Vagina (tissue), 2 donors: Measurements from ENCODE around the gene COL4A5. TPM values are rescaled to one million over a fixed set of nuclear protein-coding genes. Genes with fewer than 3 reads are reported as not detected.

ENCODE experiments used
- DNase-seq, 2 donors: peaks; one replicate each; pipeline ENCODE4 v3.0.0-alpha.2; 2017; ENCODE audit errors: extremely low spot score in 2 of 2
- H3K27ac ChIP-seq: fragments of 200-600 bp; sonication (generic); one replicate; pipeline ENCODE4 v1.5.1; 2019
- H3K27me3 ChIP-seq: fragments of 200-600 bp; sonication (generic); one replicate; pipeline ENCODE4 v1.5.1; 2019
- H3K36me3 ChIP-seq, 2 donors: fragments of 200-600 bp; sonication (generic); one replicate each; pipeline ENCODE4 v1.5.1; 2017 to 2019
- H3K4me1 ChIP-seq: fragments of 200-600 bp; sonication (generic); one replicate; pipeline ENCODE4 v1.5.1; 2019
- H3K4me3 ChIP-seq, 2 donors: fragments of 200-600 bp; sonication (generic); 1 replicate in 1 of 2; 2 replicates in 1 of 2; pipeline ENCODE4 v1.5.1; 2016 to 2019
- H3K9me3 ChIP-seq: fragments of 200-600 bp; sonication (generic); one replicate; pipeline ENCODE4 v1.5.1; 2019
- POLR2A ChIP-seq, 2 donors: fragments of 450-650 bp; IDR thresholded peaks; one replicate each; pipeline ENCODE4 v1.6.1; 2017; ENCODE audit warnings: antibody characterized with exemption in 2 of 2, mild to moderate bottlenecking in 2 of 2, moderate library complexity in 2 of 2
- POLR2AphosphoS5 ChIP-seq, 2 donors: sonication (generic); formaldehyde crosslinking; IDR thresholded peaks; one replicate each; pipeline ENCODE4 v1.9.0; 2017; ENCODE audit warnings: antibody characterized with exemption in 2 of 2, mild to moderate bottlenecking in 2 of 2, low read depth in 1 of 2; ENCODE audit not compliant: insufficient read depth in 1 of 2
- intact Hi-C: fragments of 100-400 bp; cut with DNase I; formaldehyde crosslinking; loops from one replicate; pipeline ENCODE4 v1.15.1; 2023
- total RNA-seq: library from RNA; depleted of rRNA; stranded (reverse); fragments of >200 nt; gene quantifications from one replicate; pipeline ENCODE4 v1.2.3, GENCODE V29; 2016
- TF ChIP-seq, protein P1 (sequence below), 3 experiments: fragments of 450-650 bp in 2 of 3; fragments of 200-600 bp in 1 of 3; sonication (generic) in 1 of 3; IDR thresholded peaks; one replicate each; pipeline ENCODE4 v1.5.1; 2017 to 2019; ENCODE audit warnings: antibody characterized with exemption in 3 of 3, mild to moderate bottlenecking in 2 of 3, moderate library complexity in 2 of 3

The COL4A5 gene
- total RNA-seq, 1 donor from 2014 or later, result 36.3 TPM

- DNase-seq, result no peak
- no peaks in the 10 kb centered on the region for H3K9me3 ChIP-seq
- no peak overlapping the region for H3K27ac ChIP-seq
- no peak overlapping the region for H3K4me3 ChIP-seq
- H3K4me1 ChIP-seq, result no peaks in the 10 kb centered on the region
- no peak for TF ChIP-seq POLR2AphosphoS5 (IDR thresholded peaks at IDR 0.05; ENCODE audit: insufficient read depth in 1 of 2, low read depth in 1 of 2)
- TF ChIP-seq POLR2A (IDR thresholded peaks at IDR 0.05), result no peak
- TF ChIP-seq, protein P1, sequence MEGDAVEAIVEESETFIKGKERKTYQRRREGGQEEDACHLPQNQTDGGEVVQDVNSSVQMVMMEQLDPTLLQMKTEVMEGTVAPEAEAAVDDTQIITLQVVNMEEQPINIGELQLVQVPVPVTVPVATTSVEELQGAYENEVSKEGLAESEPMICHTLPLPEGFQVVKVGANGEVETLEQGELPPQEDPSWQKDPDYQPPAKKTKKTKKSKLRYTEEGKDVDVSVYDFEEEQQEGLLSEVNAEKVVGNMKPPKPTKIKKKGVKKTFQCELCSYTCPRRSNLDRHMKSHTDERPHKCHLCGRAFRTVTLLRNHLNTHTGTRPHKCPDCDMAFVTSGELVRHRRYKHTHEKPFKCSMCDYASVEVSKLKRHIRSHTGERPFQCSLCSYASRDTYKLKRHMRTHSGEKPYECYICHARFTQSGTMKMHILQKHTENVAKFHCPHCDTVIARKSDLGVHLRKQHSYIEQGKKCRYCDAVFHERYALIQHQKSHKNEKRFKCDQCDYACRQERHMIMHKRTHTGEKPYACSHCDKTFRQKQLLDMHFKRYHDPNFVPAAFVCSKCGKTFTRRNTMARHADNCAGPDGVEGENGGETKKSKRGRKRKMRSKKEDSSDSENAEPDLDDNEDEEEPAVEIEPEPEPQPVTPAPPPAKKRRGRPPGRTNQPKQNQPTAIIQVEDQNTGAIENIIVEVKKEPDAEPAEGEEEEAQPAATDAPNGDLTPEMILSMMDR (IDR thresholded peaks at IDR 0.05), result no peak
- intact Hi-C loops, result no loop called here
- H3K36me3 ChIP-seq, result no peaks in the 10 kb centered on the region
- H3K27me3 ChIP-seq, result no peaks in the 10 kb centered on the region
These were observed 46.3 kb downstream of the COL4A5 start for GRCh38 chrX:108485960-108486359.

- TF ChIP-seq POLR2AphosphoS5 (IDR thresholded peaks at IDR 0.05; ENCODE audit: insufficient read depth in 1 of 2, low read depth in 1 of 2) (no peak), POLR2A (IDR thresholded peaks at IDR 0.05) (no peak)
- TF ChIP-seq, protein P1 (IDR thresholded peaks at IDR 0.05), result no peak
- Histone ChIP-seq H3K4me3 (no peak overlapping the region), H3K36me3 (no peaks in the 10 kb centered on the region), H3K27me3 (no peaks in the 10 kb centered on the region), H3K9me3 (no peaks in the 10 kb centered on the region), H3K27ac (no peak overlapping the region), H3K4me1 (no peaks in the 10 kb centered on the region)
- DNase-seq, result no peak
- intact Hi-C loops, result no loop called here
These were observed 54.9 kb downstream of the COL4A5 start for GRCh38 chrX:108494406-108495090.

DNA sequence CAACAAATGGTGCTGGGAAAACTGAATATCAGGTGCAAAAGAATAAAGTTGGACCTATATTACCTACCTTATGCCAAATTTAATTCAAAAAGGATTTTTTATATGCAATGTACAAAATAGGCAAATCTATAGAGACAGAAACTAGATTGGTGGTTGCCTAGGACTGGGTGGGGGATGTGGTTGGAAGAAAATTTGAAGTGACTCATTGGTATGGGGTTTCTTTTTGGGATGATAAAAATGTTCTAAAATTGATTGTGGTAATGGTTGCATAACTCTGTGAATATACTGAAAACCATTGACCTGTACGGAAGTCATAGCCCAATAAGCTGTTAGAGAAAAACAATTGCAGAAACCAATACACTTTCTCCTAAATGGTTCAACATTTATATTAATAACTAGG lies 72.1 kb downstream of the COL4A5 start:
- Histone ChIP-seq H3K27me3 (no peaks in the 10 kb centered on the region), H3K4me3 (no peak overlapping the region), H3K36me3 (no peaks in the 10 kb centered on the region), H3K27ac (no peak overlapping the region), H3K9me3 (no peaks in the 10 kb centered on the region), H3K4me1 (no peaks in the 10 kb centered on the region)
- TF ChIP-seq POLR2A (IDR thresholded peaks at IDR 0.05) (no peak), POLR2AphosphoS5 (IDR thresholded peaks at IDR 0.05; ENCODE audit: insufficient read depth in 1 of 2, low read depth in 1 of 2) (no peak)
- TF ChIP-seq, protein P1 (IDR thresholded peaks at IDR 0.05), result no peak
- DNase-seq, result no peak
- intact Hi-C loops, result no loop called here

DNA sequence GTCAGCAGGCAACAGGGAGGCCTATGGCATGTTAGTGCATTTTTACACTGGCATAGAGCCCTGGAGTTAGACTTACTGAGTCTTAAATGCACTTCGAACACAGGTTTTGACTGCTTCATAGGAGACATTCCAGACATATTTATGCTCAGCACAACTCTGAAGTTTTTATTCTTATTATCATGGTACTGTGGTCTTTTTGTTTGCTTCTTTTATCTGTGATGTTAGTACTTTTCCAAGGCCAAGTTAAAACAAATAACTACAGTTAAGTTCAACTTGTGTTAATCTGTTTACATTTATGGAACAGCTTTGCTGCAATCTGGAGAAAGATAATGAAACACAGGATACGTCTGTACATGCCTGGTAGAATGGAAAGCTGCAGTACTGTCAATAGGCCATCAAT lies 76.5 kb downstream of the COL4A5 start:
- no peak for DNase-seq
- TF ChIP-seq, protein P1 (IDR thresholded peaks at IDR 0.05), result no peak
- no peak for TF ChIP-seq POLR2A (IDR thresholded peaks at IDR 0.05)
- TF ChIP-seq POLR2AphosphoS5 (IDR thresholded peaks at IDR 0.05; ENCODE audit: insufficient read depth in 1 of 2, low read depth in 1 of 2), result no peak
- Histone ChIP-seq H3K27me3 (no peaks in the 10 kb centered on the region), H3K4me3 (no peak overlapping the region), H3K27ac (no peak overlapping the region), H3K9me3 (no peaks in the 10 kb centered on the region), H3K4me1 (no peaks in the 10 kb centered on the region), H3K36me3 (no peaks in the 10 kb centered on the region)
- intact Hi-C loops, result no loop called here

- Histone ChIP-seq H3K27me3 (no peaks in the 10 kb centered on the region), H3K4me1 (no peaks in the 10 kb centered on the region), H3K9me3 (no peaks in the 10 kb centered on the region), H3K36me3 (no peaks in the 10 kb centered on the region), H3K4me3 (no peak overlapping the region), H3K27ac (no peak overlapping the region)
- no peak for DNase-seq
- TF ChIP-seq POLR2A (IDR thresholded peaks at IDR 0.05), result no peak
- TF ChIP-seq, protein P1 (IDR thresholded peaks at IDR 0.05), result no peak
- no peak for TF ChIP-seq POLR2AphosphoS5 (IDR thresholded peaks at IDR 0.05; ENCODE audit: insufficient read depth in 1 of 2, low read depth in 1 of 2)
- intact Hi-C loops, result no loop called here
These were observed 88.1 kb downstream of the COL4A5 start for GRCh38 chrX:108527724-108528123.
